T-cell (primary cell): ENCODE data around the gene MEI4. TPM values are rescaled to one million over a fixed set of nuclear protein-coding genes. Genes with fewer than 3 reads are reported as not detected.

Experiments used
- ATAC-seq, 4 experiments: fragments of 200-7000 bp in 3 of 4; fragments of 150-1000 bp in 1 of 4; cut with Tn5 transposase; replicated peaks in 1 of 4; 1 replicate in 3 of 4; 2 replicates in 1 of 4; pipeline ENCODE4 v1.10.0; 2021; ENCODE audit warnings: moderate library complexity in 3 of 4, mild to moderate bottlenecking in 2 of 4, moderate number of reproducible peaks in 1 of 4
- CTCF ChIA-PET, 2 donors: fragments of 300-600 bp; sonication (Branson Sonifier 250); formaldehyde crosslinking; loops; one replicate each; lab custom pipeline; 2022; ENCODE audit warnings: antibody characterized with exemption in 2 of 2; lab: Charles Lee
- POLR2A ChIA-PET, 2 donors: fragments of 300-600 bp; sonication (Branson Sonifier 250); formaldehyde crosslinking; loops; one replicate each; lab custom pipeline; 2022; ENCODE audit warnings: antibody characterized with exemption in 2 of 2; lab: Charles Lee
- DNase-seq, 35 experiments: peaks; one replicate each; pipeline versions ENCODE4 v3.0.0 to v3.0.0-alpha.2; 2013 to 2023
- H3K27ac ChIP-seq: one replicate; pipeline ENCODE4 v1.5.1; 2013; ENCODE audit warnings: low read length
- H3K27me3 ChIP-seq, 2 experiments: replicated peaks in 1 of 2; 1 replicate in 1 of 2; 2 replicates in 1 of 2; pipeline versions ENCODE4 v1.6.1 to v1.7.0; 2013; ENCODE audit warnings: low read length in 1 of 2, mixed read lengths in 1 of 2; ENCODE audit not compliant: control insufficient read depth in 2 of 2, insufficient read depth in 2 of 2; ENCODE audit errors: extremely low read depth in 1 of 2
- H3K36me3 ChIP-seq, 2 donors: 1 replicate in 1 of 2; 2 replicates in 1 of 2; pipeline versions ENCODE4 v1.6.1 to v1.7.0; 2013; ENCODE audit warnings: low read length in 1 of 2; ENCODE audit not compliant: control insufficient read depth in 2 of 2, insufficient read depth in 1 of 2; ENCODE audit errors: extremely low read depth in 1 of 2
- H3K4me1 ChIP-seq, 2 experiments: 1 replicate in 1 of 2; 2 replicates in 1 of 2; pipeline versions ENCODE4 v1.6.1 to v1.7.0; 2013; ENCODE audit warnings: low read length in 2 of 2, mixed read lengths in 1 of 2; ENCODE audit not compliant: insufficient read depth in 2 of 2, control insufficient read depth in 1 of 2; ENCODE audit errors: extremely low read depth in 1 of 2
- H3K4me3 ChIP-seq, 2 donors: 1 replicate in 1 of 2; 2 replicates in 1 of 2; pipeline versions ENCODE4 v1.5.1 to v1.7.0; 2013; ENCODE audit warnings: mild to moderate bottlenecking in 2 of 2, low read length in 1 of 2, moderate library complexity in 1 of 2; ENCODE audit not compliant: control insufficient read depth in 1 of 2; ENCODE audit errors: extremely low read depth in 1 of 2
- H3K9me3 ChIP-seq: 2 replicates; pipeline ENCODE4 v1.7.0; 2013
- H3K27ac Mint-ChIP-seq, 2 donors: one replicate each; pipeline ENCODE4 v1.8.0; 2020 to 2021; ENCODE audit warnings: mild to moderate bottlenecking in 2 of 2, mixed read lengths in 2 of 2
- H3K27me3 Mint-ChIP-seq, 2 donors: one replicate each; pipeline ENCODE4 v1.8.0; 2021 to 2022; ENCODE audit warnings: mixed read lengths in 2 of 2
- H3K36me3 Mint-ChIP-seq: one replicate; pipeline ENCODE4 v1.8.0; 2021; ENCODE audit warnings: mixed read lengths
- H3K4me1 Mint-ChIP-seq, 3 donors: one replicate each; pipeline ENCODE4 v1.8.0; 2020 to 2022; ENCODE audit warnings: mixed read lengths in 3 of 3, mild to moderate bottlenecking in 1 of 3
- H3K4me3 Mint-ChIP-seq, 3 donors: one replicate each; pipeline ENCODE4 v1.8.0; 2020 to 2022; ENCODE audit warnings: mild to moderate bottlenecking in 3 of 3, mixed read lengths in 3 of 3, moderate library complexity in 3 of 3
- H3K9me3 Mint-ChIP-seq, 3 donors: one replicate each; pipeline ENCODE4 v1.8.0; 2020 to 2022; ENCODE audit warnings: mixed read lengths in 3 of 3
- whole genome bisulfite sequencing: methylation state at CpG from one replicate; pipeline ENCODE4 v1.1.5; 2013; ENCODE audit warnings: missing lambda C conversion rate; ENCODE audit not compliant: insufficient coverage; 5-methylcytosine and 5-hydroxymethylcytosine counted together
- total RNA-seq, 35 experiments: library from RNA in 6 of 35; stranded (reverse) in 6 of 35; fragments of 120-200 nt in 1 of 35; gene quantifications; one replicate each; pipeline versions ENCODE4 v1.2.1 to v1.2.4 and lab custom pipeline; 2013 to 2026

The MEI4 gene
- total RNA-seq, 5 donors from 2014 or later (not counting 1 experiment from before 2014, with no cell fraction given): not detected

- Histone ChIP-seq H3K4me3 (no peak overlapping the region), H3K4me1 (no peaks in the 10 kb centered on the region), H3K36me3 (no peaks in the 10 kb centered on the region), H3K9me3 (no peaks in the 10 kb centered on the region), H3K27me3 (no peaks in the 10 kb centered on the region), H3K27ac (no peak overlapping the region)
- no peak overlapping the region for H3K4me3 Mint-ChIP-seq
- H3K36me3 Mint-ChIP-seq: no peaks in the 10 kb centered on the region
- DNase-seq (no peak), ATAC-seq (no peak)
- POLR2A ChIA-PET: no interaction called here
- H3K4me1 Mint-ChIP-seq: no peaks in the 10 kb centered on the region
- no peaks in the 10 kb centered on the region for H3K27me3 Mint-ChIP-seq
- no peak overlapping the region for H3K27ac Mint-ChIP-seq
- H3K9me3 Mint-ChIP-seq: peaks cover 3 to 7% (median 6%) of the 10 kb centered on the region in 3 donors
- WGBS: 70% methylated on average over 2 of the region's 3 CpGs
- CTCF ChIA-PET: no interaction called here
These were observed 273.4 kb downstream of the MEI4 start for GRCh38 chr6:77926198-77926751.

- peaks cover 3 to 8% (median 5%) of the 10 kb centered on the region in 3 donors for H3K9me3 Mint-ChIP-seq
- no peaks in the 10 kb centered on the region for H3K27me3 Mint-ChIP-seq
- no CpG with 5 or more reads among the region's 2 CpGs for WGBS
- H3K4me1 ChIP-seq: no peaks in the 10 kb centered on the region
- CTCF ChIA-PET: no interaction called here
- no peaks in the 10 kb centered on the region for H3K9me3 ChIP-seq
- no peaks in the 10 kb centered on the region for H3K4me1 Mint-ChIP-seq
- H3K36me3 Mint-ChIP-seq: no peaks in the 10 kb centered on the region
- no peak for DNase-seq
- no peak for ATAC-seq
- POLR2A ChIA-PET: no interaction called here
- no peak overlapping the region for H3K4me3 Mint-ChIP-seq
- no peak overlapping the region for H3K4me3 ChIP-seq
- no peaks in the 10 kb centered on the region for H3K36me3 ChIP-seq
- H3K27ac ChIP-seq: no peak overlapping the region
- H3K27me3 ChIP-seq: no peaks in the 10 kb centered on the region
- no peak overlapping the region for H3K27ac Mint-ChIP-seq
These were observed 277.5 kb downstream of the MEI4 start for GRCh38 chr6:77930382-77930781.

GRCh38 chr6:77930952-77931351 lies 278.1 kb downstream of the MEI4 start:
- no peak for ATAC-seq
- no peaks in the 10 kb centered on the region for H3K27me3 Mint-ChIP-seq
- POLR2A ChIA-PET: no interaction called here

GRCh38 chr6:77962070-77962469 lies 309.2 kb downstream of the MEI4 start:
- no peaks in the 10 kb centered on the region for H3K27me3 Mint-ChIP-seq

More at GRCh38 chr6:77930952-77931351, 278.1 kb downstream of the MEI4 start:
- CTCF ChIA-PET: no interaction called here
- Histone ChIP-seq H3K9me3 (no peaks in the 10 kb centered on the region), H3K27me3 (no peaks in the 10 kb centered on the region), H3K4me3 (no peak overlapping the region), H3K27ac (no peak overlapping the region), H3K36me3 (no peaks in the 10 kb centered on the region), H3K4me1 (no peaks in the 10 kb centered on the region)
- no peak overlapping the region for H3K27ac Mint-ChIP-seq
- no peak for DNase-seq
- H3K4me3 Mint-ChIP-seq: no peak overlapping the region
- H3K36me3 Mint-ChIP-seq: no peaks in the 10 kb centered on the region
- peaks cover 3 to 8% (median 5%) of the 10 kb centered on the region in 3 donors for H3K9me3 Mint-ChIP-seq
- no peaks in the 10 kb centered on the region for H3K4me1 Mint-ChIP-seq

GRCh38 chr6:77965449-77965848 lies 312.6 kb downstream of the MEI4 start:
- H3K4me3 Mint-ChIP-seq: no peak overlapping the region
- CTCF ChIA-PET: no interaction called here
- H3K27me3 Mint-ChIP-seq: no peaks in the 10 kb centered on the region
- no peaks in the 10 kb centered on the region for H3K36me3 Mint-ChIP-seq
- DNase-seq (no peak), ATAC-seq (no peak)
- no CpG with 5 or more reads among the region's 1 CpG for WGBS
- POLR2A ChIA-PET: no interaction called here
- Histone ChIP-seq H3K36me3 (no peaks in the 10 kb centered on the region), H3K4me3 (no peak overlapping the region), H3K27ac (no peak overlapping the region), H3K9me3 (peaks cover 2% of the 10 kb centered on the region), H3K4me1 (no peaks in the 10 kb centered on the region), H3K27me3 (no peaks in the 10 kb centered on the region)
- peaks cover 12 to 21% (median 15%) of the 10 kb centered on the region in 3 donors for H3K9me3 Mint-ChIP-seq
- no peak overlapping the region for H3K27ac Mint-ChIP-seq
- no peaks in the 10 kb centered on the region for H3K4me1 Mint-ChIP-seq

More at GRCh38 chr6:77962070-77962469, 309.2 kb downstream of the MEI4 start:
- Mint-ChIP-seq H3K27ac (no peak overlapping the region), H3K4me3 (no peak overlapping the region), H3K9me3 (peaks cover 21 to 26% (median 22%) of the 10 kb centered on the region in 3 donors), H3K36me3 (no peaks in the 10 kb centered on the region), H3K4me1 (no peaks in the 10 kb centered on the region)
- Histone ChIP-seq H3K27me3 (no peaks in the 10 kb centered on the region), H3K4me3 (no peak overlapping the region), H3K4me1 (no peaks in the 10 kb centered on the region), H3K9me3 (no peaks in the 10 kb centered on the region), H3K27ac (no peak overlapping the region), H3K36me3 (no peaks in the 10 kb centered on the region)
- ChIA-PET CTCF (no interaction called here), POLR2A (no interaction called here)
- ATAC-seq: no peak
- no peak for DNase-seq
- no CpG with 5 or more reads among the region's 4 CpGs for WGBS

GRCh38 chr6:77972334-77972733 lies 319.5 kb downstream of the MEI4 start:
- POLR2A ChIA-PET: no interaction called here
- Histone ChIP-seq H3K27ac (no peak overlapping the region), H3K36me3 (no peaks in the 10 kb centered on the region), H3K4me3 (no peak overlapping the region), H3K4me1 (no peaks in the 10 kb centered on the region), H3K27me3 (no peaks in the 10 kb centered on the region), H3K9me3 (peaks cover 2% of the 10 kb centered on the region)
- H3K27ac Mint-ChIP-seq: no peak overlapping the region
- H3K27me3 Mint-ChIP-seq: no peaks in the 10 kb centered on the region
- no peak for ATAC-seq
- H3K36me3 Mint-ChIP-seq: no peaks in the 10 kb centered on the region
- CTCF ChIA-PET: no interaction called here
- DNase-seq: no peak
- no peaks in the 10 kb centered on the region for H3K4me1 Mint-ChIP-seq
- H3K9me3 Mint-ChIP-seq: peaks cover 0 to 20% (median 4%) of the 10 kb centered on the region in 3 donors
- H3K4me3 Mint-ChIP-seq: no peak overlapping the region
